ENCODE measurements around the gene ADCYAP1R1.

DNA sequence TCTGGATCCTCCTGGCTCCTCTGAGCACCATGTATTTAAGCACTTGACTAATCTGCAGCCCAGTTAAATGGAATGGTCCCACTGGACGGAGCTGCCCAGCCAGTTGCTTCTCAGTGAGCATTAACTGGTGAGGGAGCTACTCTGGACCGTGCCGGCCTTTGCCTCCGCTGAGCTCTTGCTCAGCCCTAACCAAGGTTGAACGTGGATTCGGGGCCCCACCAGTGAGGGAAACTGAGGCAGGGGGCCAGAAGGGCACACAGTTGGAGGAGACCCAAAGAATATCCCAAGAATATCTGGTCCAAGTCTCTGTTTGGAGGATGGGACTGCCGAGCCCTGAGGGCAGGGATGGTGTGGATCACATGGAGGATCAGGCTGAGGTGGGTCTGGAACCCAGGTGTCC lies 13.7 kb downstream of the ADCYAP1R1 start:
- TF ChIP-seq, protein P1, sequence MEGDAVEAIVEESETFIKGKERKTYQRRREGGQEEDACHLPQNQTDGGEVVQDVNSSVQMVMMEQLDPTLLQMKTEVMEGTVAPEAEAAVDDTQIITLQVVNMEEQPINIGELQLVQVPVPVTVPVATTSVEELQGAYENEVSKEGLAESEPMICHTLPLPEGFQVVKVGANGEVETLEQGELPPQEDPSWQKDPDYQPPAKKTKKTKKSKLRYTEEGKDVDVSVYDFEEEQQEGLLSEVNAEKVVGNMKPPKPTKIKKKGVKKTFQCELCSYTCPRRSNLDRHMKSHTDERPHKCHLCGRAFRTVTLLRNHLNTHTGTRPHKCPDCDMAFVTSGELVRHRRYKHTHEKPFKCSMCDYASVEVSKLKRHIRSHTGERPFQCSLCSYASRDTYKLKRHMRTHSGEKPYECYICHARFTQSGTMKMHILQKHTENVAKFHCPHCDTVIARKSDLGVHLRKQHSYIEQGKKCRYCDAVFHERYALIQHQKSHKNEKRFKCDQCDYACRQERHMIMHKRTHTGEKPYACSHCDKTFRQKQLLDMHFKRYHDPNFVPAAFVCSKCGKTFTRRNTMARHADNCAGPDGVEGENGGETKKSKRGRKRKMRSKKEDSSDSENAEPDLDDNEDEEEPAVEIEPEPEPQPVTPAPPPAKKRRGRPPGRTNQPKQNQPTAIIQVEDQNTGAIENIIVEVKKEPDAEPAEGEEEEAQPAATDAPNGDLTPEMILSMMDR (IDR thresholded peaks at IDR 0.05), result no peak
- TF ChIP-seq EZH2 (IDR thresholded peaks at IDR 0.05; ENCODE audit: borderline replicate concordance, insufficient read depth, low read depth, low read length, poor library complexity, severe bottlenecking), result no peak
